Endothelial cell of umbilical vein (primary cell): ENCODE results near the gene COPE.

Source experiments
- TF ChIP-seq, protein P1 (sequence below): IDR thresholded peaks from 2 replicates; pipeline ENCODE4 v1.6.1; 2011; ENCODE audit not compliant: insufficient read depth, insufficient read length
- TF ChIP-seq, protein P2 (sequence below), 2 donors: IDR thresholded peaks; 1 replicate in 1 of 2; 2 replicates in 1 of 2; pipeline ENCODE4 v1.5.1; 2011; ENCODE audit warnings: low read length in 2 of 2, mild to moderate bottlenecking in 2 of 2, moderate library complexity in 2 of 2, control low read depth in 1 of 2, inconsistent platforms in 1 of 2, low read depth in 1 of 2; ENCODE audit not compliant: insufficient read depth in 1 of 2; ENCODE audit errors: extremely low read depth in 1 of 2

DNA sequence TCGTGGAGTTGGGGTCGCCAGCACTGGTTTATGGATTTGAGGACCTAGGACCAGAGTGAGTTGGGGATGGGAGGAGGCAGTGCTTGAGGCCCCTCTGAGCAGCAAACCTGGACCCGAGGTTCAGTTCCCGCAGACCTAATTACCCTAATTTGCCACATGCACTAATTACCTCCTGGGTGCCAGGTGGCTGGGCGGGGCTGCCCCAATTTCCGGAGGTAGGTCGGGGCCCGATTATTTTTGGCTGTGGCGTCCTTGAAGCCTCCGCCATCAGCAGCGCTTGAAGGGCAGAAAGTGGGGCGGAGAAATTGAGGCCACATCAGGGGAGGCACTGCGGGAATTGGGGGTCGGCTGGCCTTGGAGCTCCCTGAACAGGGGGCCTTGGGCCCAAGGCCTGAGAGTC is 27.7 kb upstream of the COPE start:
- TF ChIP-seq, protein P1, sequence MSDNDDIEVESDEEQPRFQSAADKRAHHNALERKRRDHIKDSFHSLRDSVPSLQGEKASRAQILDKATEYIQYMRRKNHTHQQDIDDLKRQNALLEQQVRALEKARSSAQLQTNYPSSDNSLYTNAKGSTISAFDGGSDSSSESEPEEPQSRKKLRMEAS = no peak
- TF ChIP-seq, protein P2, sequence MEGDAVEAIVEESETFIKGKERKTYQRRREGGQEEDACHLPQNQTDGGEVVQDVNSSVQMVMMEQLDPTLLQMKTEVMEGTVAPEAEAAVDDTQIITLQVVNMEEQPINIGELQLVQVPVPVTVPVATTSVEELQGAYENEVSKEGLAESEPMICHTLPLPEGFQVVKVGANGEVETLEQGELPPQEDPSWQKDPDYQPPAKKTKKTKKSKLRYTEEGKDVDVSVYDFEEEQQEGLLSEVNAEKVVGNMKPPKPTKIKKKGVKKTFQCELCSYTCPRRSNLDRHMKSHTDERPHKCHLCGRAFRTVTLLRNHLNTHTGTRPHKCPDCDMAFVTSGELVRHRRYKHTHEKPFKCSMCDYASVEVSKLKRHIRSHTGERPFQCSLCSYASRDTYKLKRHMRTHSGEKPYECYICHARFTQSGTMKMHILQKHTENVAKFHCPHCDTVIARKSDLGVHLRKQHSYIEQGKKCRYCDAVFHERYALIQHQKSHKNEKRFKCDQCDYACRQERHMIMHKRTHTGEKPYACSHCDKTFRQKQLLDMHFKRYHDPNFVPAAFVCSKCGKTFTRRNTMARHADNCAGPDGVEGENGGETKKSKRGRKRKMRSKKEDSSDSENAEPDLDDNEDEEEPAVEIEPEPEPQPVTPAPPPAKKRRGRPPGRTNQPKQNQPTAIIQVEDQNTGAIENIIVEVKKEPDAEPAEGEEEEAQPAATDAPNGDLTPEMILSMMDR (IDR thresholded peaks at IDR 0.05; ENCODE audit: extremely low read depth in 1 of 2, insufficient read depth in 1 of 2, low read depth in 1 of 2, low read length in 2 of 2) = no peak
